IMR-90 (cell line): ENCODE measurements around the gene ARL10. TPM values are rescaled to one million over a fixed set of nuclear protein-coding genes. Genes with fewer than 3 reads are reported as not detected.

ENCODE experiments used
- ATAC-seq: fragments of 200-7000 bp; cut with Tn5 transposase; 2 replicates; pipeline ENCODE4 v1.9.1; 2020; ENCODE audit warnings: low read depth, mild to moderate bottlenecking, moderate library complexity
- BruUV-seq: library from RNA; stranded (reverse); fragments of 400-500 nt; replicated peaks from 2 replicates; lab custom pipeline; 2021; lab: Mats Ljungman, UMichigan
- CTCF ChIA-PET: fragments of 300-600 bp; formaldehyde crosslinking; extraction: SDS; loops from one replicate; lab custom pipeline; 2021; ENCODE audit warnings: antibody characterized with exemption; lab: Yijun Ruan, JAX
- POLR2A ChIA-PET: fragments of 300-600 bp; sonication (Branson Sonifier 250); formaldehyde crosslinking; loops from one replicate; lab custom pipeline; 2022; ENCODE audit warnings: antibody characterized with exemption; ENCODE audit not compliant: unreplicated experiment; lab: Charles Lee
- DNase-seq: peaks from one replicate; pipeline ENCODE4 v3.0.0; 2013
- H2AFZ ChIP-seq: replicated peaks from 2 replicates; pipeline ENCODE3; 2013; ENCODE audit warnings: low read length, mild to moderate bottlenecking; ENCODE audit not compliant: poor library complexity
- H2AK5ac ChIP-seq: 2 replicates; pipeline ENCODE4 v1.6.1; 2013; ENCODE audit warnings: low read depth, low read length, inconsistent platforms
- H2AK9ac ChIP-seq: replicated peaks from 2 replicates; pipeline ENCODE3; 2013; ENCODE audit warnings: mild to moderate bottlenecking, low read depth, low read length, moderate library complexity; ENCODE audit not compliant: poor library complexity
- H2BK120ac ChIP-seq: 2 replicates; pipeline ENCODE4 v1.6.1; 2013; ENCODE audit warnings: low read depth, low read length, inconsistent platforms
- H2BK15ac ChIP-seq: 3 replicates; pipeline ENCODE4 v1.6.1; 2013; ENCODE audit warnings: low read depth, low read length, inconsistent platforms
- H2BK20ac ChIP-seq: 2 replicates; pipeline ENCODE4 v1.6.1; 2013; ENCODE audit warnings: low read depth, mild to moderate bottlenecking, inconsistent platforms, low read length, moderate library complexity
- H2BK5ac ChIP-seq: 2 replicates; pipeline ENCODE4 v1.6.1; 2013; ENCODE audit warnings: mild to moderate bottlenecking, low read depth, low read length, inconsistent platforms; ENCODE audit not compliant: poor library complexity, severe bottlenecking
- H3K14ac ChIP-seq: replicated peaks from 2 replicates; pipeline ENCODE4 v1.6.1; 2013; ENCODE audit warnings: low read depth, low read length, inconsistent platforms
- H3K18ac ChIP-seq: 2 replicates; pipeline ENCODE4 v1.6.1; 2013; ENCODE audit warnings: low read depth, low read length, control low read depth
- H3K23ac ChIP-seq: 2 replicates; pipeline ENCODE4 v1.6.1; 2013; ENCODE audit warnings: low read depth, low read length, inconsistent platforms
- H3K27ac ChIP-seq: 2 replicates; pipeline ENCODE4 v1.5.1; 2013; ENCODE audit warnings: mild to moderate bottlenecking, control low read depth, low read length; ENCODE audit not compliant: insufficient read depth
- H3K27me3 ChIP-seq: 2 replicates; pipeline ENCODE4 v1.6.1; 2013; ENCODE audit warnings: low read length; ENCODE audit not compliant: control insufficient read depth, insufficient read depth
- H3K36me3 ChIP-seq: 2 replicates; pipeline ENCODE4 v1.6.1; 2013; ENCODE audit warnings: low read length, mixed read lengths; ENCODE audit not compliant: control insufficient read depth, insufficient read depth
- H3K4ac ChIP-seq: 2 replicates; pipeline ENCODE4 v1.6.1; 2013; ENCODE audit warnings: low read depth, low read length, inconsistent platforms
- H3K4me1 ChIP-seq: 2 replicates; pipeline ENCODE4 v1.6.1; 2013; ENCODE audit warnings: low read length, mixed read lengths; ENCODE audit not compliant: control insufficient read depth, insufficient read depth
- H3K4me2 ChIP-seq: 2 replicates; pipeline ENCODE4 v1.6.1; 2013; ENCODE audit warnings: low read depth, mild to moderate bottlenecking, control low read depth, low read length, moderate library complexity
- H3K4me3 ChIP-seq: 2 replicates; pipeline ENCODE4 v1.5.1; 2013; ENCODE audit warnings: low read depth, mild to moderate bottlenecking, control low read depth, low read length, moderate library complexity; ENCODE audit not compliant: insufficient read depth
- H3K56ac ChIP-seq: 2 replicates; pipeline ENCODE4 v1.6.1; 2013; ENCODE audit warnings: low read length, inconsistent platforms; ENCODE audit not compliant: insufficient read depth; ENCODE audit errors: extremely low read depth
- H3K79me1 ChIP-seq, 2 experiments: 2 replicates each; pipeline ENCODE4 v1.6.1; 2013; ENCODE audit warnings: low read length in 2 of 2, inconsistent platforms in 1 of 2, low read depth in 1 of 2
- H3K9ac ChIP-seq: 2 replicates; pipeline ENCODE4 v1.6.1; 2013; ENCODE audit warnings: low read depth, low read length, control low read depth
- H3K9me1 ChIP-seq: 2 replicates; pipeline ENCODE4 v1.6.1; 2013; ENCODE audit warnings: low read length, inconsistent platforms; ENCODE audit not compliant: insufficient read depth
- H3K9me3 ChIP-seq: 2 replicates; pipeline ENCODE4 v1.6.1; 2013; ENCODE audit warnings: low read length; ENCODE audit not compliant: control insufficient read depth, insufficient read depth
- H4K20me1 ChIP-seq: 2 replicates; pipeline ENCODE4 v1.6.1; 2013; ENCODE audit warnings: low read length, inconsistent platforms; ENCODE audit not compliant: insufficient read depth
- H4K5ac ChIP-seq: 2 replicates; pipeline ENCODE4 v1.6.1; 2013; ENCODE audit warnings: mild to moderate bottlenecking, low read depth, low read length, control low read depth
- H4K8ac ChIP-seq, 2 experiments: 2 replicates each; pipeline ENCODE4 v1.6.1; 2013; ENCODE audit warnings: low read depth in 2 of 2, low read length in 2 of 2, control low read depth in 1 of 2, inconsistent platforms in 1 of 2
- H4K91ac ChIP-seq: 2 replicates; pipeline ENCODE4 v1.6.1; 2013; ENCODE audit warnings: low read depth, low read length, inconsistent platforms; ENCODE audit not compliant: insufficient read depth
- RCOR1 ChIP-seq: IDR thresholded peaks from 2 replicates; pipeline ENCODE4 v1.6.1; 2012; ENCODE audit warnings: mild to moderate bottlenecking, low read length, improper control_type of control experiment; ENCODE audit not compliant: insufficient replicate concordance
- WGBS, 2 experiments: methylation state at CpG; one replicate each; pipeline versions ENCODE4 v1.1.5 to v1.1.7; 2013; ENCODE audit warnings: missing lambda C conversion rate in 2 of 2; ENCODE audit not compliant: insufficient read length in 1 of 2; ENCODE audit errors: extremely low coverage in 2 of 2; 5-methylcytosine and 5-hydroxymethylcytosine counted together
- dilution Hi-C: fragments of 300-500 bp; cut with HindIII; formaldehyde crosslinking; loops from one replicate; pipeline ENCODE4 v1.14.3; 2018; ENCODE audit warnings: low sequenced_read_pairs; ENCODE audit not compliant: unreplicated experiment
- in situ Hi-C: fragments of 300-500 bp; cut with MboI; formaldehyde crosslinking; loops from 3 replicates; pipeline ENCODE4 v1.14.3; 2019; ENCODE audit warnings: low sequenced_read_pairs, inconsistent platforms, mixed read lengths
- intact Hi-C: fragments of 100-400 bp; cut with micrococcal nuclease; formaldehyde crosslinking; loops from 2 replicates; pipeline ENCODE4 v1.10.0; 2022
- polyA plus RNA-seq, 3 experiments: library from polyadenylated mRNA; depleted of rRNA; stranded (reverse); fragments of >200 nt; gene quantifications; 2 replicates each; pipeline ENCODE4 v1.2.3, GENCODE V29; 2012; ENCODE audit warnings: low replicate concordance in 1 of 3
- total RNA-seq: library from RNA; depleted of rRNA; stranded (reverse); fragments of >200 nt; gene quantifications from 2 replicates; pipeline ENCODE4 v1.2.3, GENCODE V29; 2012

The ARL10 gene
- total and polyA plus RNA-seq, 2 of the 4 experiments (the other 2 are of a cell fraction): 3.6 to 6.0 TPM

GRCh38 chr5:176384366-176384930, 19.2 kb downstream of the ARL10 start:
- CTCF ChIA-PET: no interaction called here
- in situ Hi-C loops: no loop called here

More at GRCh38 chr5:176384366-176384930, 19.2 kb downstream of the ARL10 start:
- no peaks in the 10 kb centered on the region for H3K27me3 ChIP-seq
- intact Hi-C loops (no loop called here), dilution Hi-C loops (no loop called here)
- H4K91ac ChIP-seq: no peak overlapping the region
- no peak overlapping the region for H3K27ac ChIP-seq
- 93% methylated on average over 3 of the region's 8 CpGs; no CpG with 5 or more reads in 1 of the 2 experiments for WGBS, 2 experiments
- H4K5ac ChIP-seq: no peak overlapping the region
- H2BK20ac ChIP-seq: no peak overlapping the region
- no peak overlapping the region for H2AFZ ChIP-seq
- no peaks in the 10 kb centered on the region for H3K4me1 ChIP-seq
- no peaks in the 10 kb centered on the region; the same call in 1 of the 2 replicates for H3K9me1 ChIP-seq
- H2BK120ac ChIP-seq: no peak overlapping the region
- H2BK15ac ChIP-seq: no peak overlapping the region
- peaks cover 38% of the 10 kb centered on the region for H3K36me3 ChIP-seq
- no peak overlapping the region for H2AK5ac ChIP-seq
- POLR2A ChIA-PET: no interaction called here
- H4K20me1 ChIP-seq: peaks cover 3% of the 10 kb centered on the region; the same call in 1 of the 2 replicates
- H3K18ac ChIP-seq: no peak overlapping the region
- peaks cover 11 to 34% of the 10 kb centered on the region in 2 experiments; a peak in 3 of 4 replicates for H3K79me1 ChIP-seq
- BruUV-seq: no TSS peak
- H3K9ac ChIP-seq: no peak overlapping the region
- no peak overlapping the region for H3K4me2 ChIP-seq
- H3K4ac ChIP-seq: no peak overlapping the region
- no peak overlapping the region for H2BK5ac ChIP-seq
- TF ChIP-seq RCOR1: no peak
- no peak overlapping the region for H3K14ac ChIP-seq
- no peak overlapping the region for H3K23ac ChIP-seq
- no peak overlapping the region for H4K8ac ChIP-seq
- H2AK9ac ChIP-seq: no peak overlapping the region
- H3K56ac ChIP-seq: no peak overlapping the region
- H3K4me3 ChIP-seq: no peak overlapping the region
- H3K9me3 ChIP-seq: no peaks in the 10 kb centered on the region
- ATAC-seq (no peak), DNase-seq (no peak)
